Measurements from ENCODE around the gene CAPZA1. TPM values are rescaled to one million over a fixed set of nuclear protein-coding genes. Genes with fewer than 3 reads are reported as not detected.
A peak's percentile ranks its signal among the peaks of the same experiment; 100 is the strongest.

CAPZA1 gene
- total RNA-seq, 2 experiments from 2014 or later: 166 to 179 TPM

DNA sequence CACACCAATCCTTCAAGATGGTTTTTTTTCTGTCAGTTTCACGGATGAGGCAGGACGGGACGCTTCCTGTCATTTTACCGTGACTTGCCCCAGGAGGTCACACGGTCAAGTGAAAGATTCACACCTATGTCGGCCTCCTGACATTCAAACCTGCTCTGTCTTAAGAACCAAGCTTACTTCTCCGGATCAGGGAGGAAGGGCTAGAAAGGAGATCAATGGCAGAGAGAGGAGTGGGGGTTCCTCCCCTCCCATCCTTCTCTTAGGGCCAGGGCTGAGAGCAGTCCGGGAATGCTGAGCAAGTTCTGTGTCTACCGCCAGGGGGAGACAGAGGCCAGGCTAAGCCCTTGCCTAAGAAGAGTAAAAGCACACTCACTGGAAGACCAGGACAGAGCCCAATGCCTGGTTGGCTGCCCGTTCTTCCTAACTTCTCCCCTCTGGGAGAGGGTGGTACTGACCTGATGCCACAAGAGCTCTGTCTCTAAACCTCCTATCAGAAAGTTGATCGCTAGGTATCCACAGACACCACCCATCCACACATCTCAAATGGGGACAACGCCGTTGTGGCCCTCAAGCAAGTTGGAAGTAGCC lies 96.6 kb downstream of the CAPZA1 start:
- H3K27me3 ChIP-seq (ENCODE audit: control insufficient read depth in 1 of 2, insufficient read depth in 2 of 2, low read length in 2 of 2): peaks cover 15 to 22% of the 10 kb centered on the region in 2 experiments
- H3K4me1 ChIP-seq (ENCODE audit: insufficient read depth, low read length): peaks cover 37% of the 10 kb centered on the region
- Mint-ChIP-seq H3K4me1 (ENCODE audit: low read depth) (peaks cover 24% of the 10 kb centered on the region), H3K27me3 (peaks cover 35% of the 10 kb centered on the region), H3K36me3 (ENCODE audit: low read depth) (no peaks in the 10 kb centered on the region), H3K27ac (peak overlapping the region; percentile 81), H3K4me3 (peak overlapping the region; percentile 89), H3K9me3 (no peaks in the 10 kb centered on the region)
- H3K9me3 ChIP-seq (ENCODE audit: control insufficient read depth in 1 of 2, insufficient read depth in 1 of 2, low read length in 2 of 2): peaks cover 0 to 5% of the 10 kb centered on the region in 2 experiments
- ChIA-PET POLR2A (interaction anchor here (3.3 to 3.6 kb wide), 4 partner anchors 13 to 356 kb away, joined by 19 to 46 read pairs (median 38); partner anchors contain the start of genes CAPZA1, LRIG2, MOV10 and ST7L), CTCF (interaction anchor here (0.9 to 4.0 kb wide), 8 partner anchors 11 to 357 kb away, joined by 3 to 23 read pairs (median 6); partner anchors contain the start of genes LRIG2 and MOV10)
- H3K36me3 ChIP-seq (ENCODE audit: insufficient read depth, low read length): no peaks in the 10 kb centered on the region
- ATAC-seq (ENCODE audit: poor library complexity) (peak; percentile 33), DNase-seq (peak; percentile 65 to 91 (median 73))
- TF ChIP-seq, protein P1, sequence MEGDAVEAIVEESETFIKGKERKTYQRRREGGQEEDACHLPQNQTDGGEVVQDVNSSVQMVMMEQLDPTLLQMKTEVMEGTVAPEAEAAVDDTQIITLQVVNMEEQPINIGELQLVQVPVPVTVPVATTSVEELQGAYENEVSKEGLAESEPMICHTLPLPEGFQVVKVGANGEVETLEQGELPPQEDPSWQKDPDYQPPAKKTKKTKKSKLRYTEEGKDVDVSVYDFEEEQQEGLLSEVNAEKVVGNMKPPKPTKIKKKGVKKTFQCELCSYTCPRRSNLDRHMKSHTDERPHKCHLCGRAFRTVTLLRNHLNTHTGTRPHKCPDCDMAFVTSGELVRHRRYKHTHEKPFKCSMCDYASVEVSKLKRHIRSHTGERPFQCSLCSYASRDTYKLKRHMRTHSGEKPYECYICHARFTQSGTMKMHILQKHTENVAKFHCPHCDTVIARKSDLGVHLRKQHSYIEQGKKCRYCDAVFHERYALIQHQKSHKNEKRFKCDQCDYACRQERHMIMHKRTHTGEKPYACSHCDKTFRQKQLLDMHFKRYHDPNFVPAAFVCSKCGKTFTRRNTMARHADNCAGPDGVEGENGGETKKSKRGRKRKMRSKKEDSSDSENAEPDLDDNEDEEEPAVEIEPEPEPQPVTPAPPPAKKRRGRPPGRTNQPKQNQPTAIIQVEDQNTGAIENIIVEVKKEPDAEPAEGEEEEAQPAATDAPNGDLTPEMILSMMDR (IDR thresholded peaks at IDR 0.05): peak; percentile 95
- intact Hi-C loops (cut with DNase I, micrococcal nuclease): loop anchor here (1.0 to 10.0 kb wide), 11 partner anchors 88 to 1099 kb away; partner anchors contain the start of genes LRIG2 (in 2 of the 2), CAPZA1 (in 1 of the 2), RSBN1 (in 1 of the 2) and SLC16A1 (in 1 of the 2)
- H3K27ac ChIP-seq (ENCODE audit: low read depth in 1 of 2, low read length in 2 of 2): no peak overlapping the region
- peak overlapping the region; percentile 69 for H3K4me3 ChIP-seq (ENCODE audit: low read length)

- no peak overlapping the region for H3K27ac Mint-ChIP-seq
Measured at GRCh38 chr1:112717263-112717873, 97.7 kb downstream of the CAPZA1 start.

More at GRCh38 chr1:112717263-112717873, 97.7 kb downstream of the CAPZA1 start:
- no peak overlapping the region for H3K4me3 Mint-ChIP-seq
- intact Hi-C loops (cut with DNase I, micrococcal nuclease): loop anchor here (1.0 to 10.0 kb wide), 11 partner anchors 87 to 1097 kb away; partner anchors contain the start of genes LRIG2 (in 2 of the 2), CAPZA1 (in 1 of the 2), RSBN1 (in 1 of the 2) and SLC16A1 (in 1 of the 2)
- POLR2A ChIA-PET: interaction anchor here (3.3 kb wide), 1 partner anchor 355 kb away, joined by 19 read pairs; the partner anchor contains the start of gene LRIG2
- H3K27me3 Mint-ChIP-seq: peaks cover 43% of the 10 kb centered on the region
- Histone ChIP-seq H3K27ac (ENCODE audit: low read depth in 1 of 2, low read length in 2 of 2) (no peak overlapping the region), H3K27me3 (ENCODE audit: control insufficient read depth in 1 of 2, insufficient read depth in 2 of 2, low read length in 2 of 2) (peaks cover 15 to 22% of the 10 kb centered on the region in 2 experiments), H3K4me1 (ENCODE audit: insufficient read depth, low read length) (peaks cover 40% of the 10 kb centered on the region), H3K4me3 (ENCODE audit: low read length) (no peak overlapping the region), H3K9me3 (ENCODE audit: control insufficient read depth in 1 of 2, insufficient read depth in 1 of 2, low read length in 2 of 2) (peaks cover 0 to 5% of the 10 kb centered on the region in 2 experiments), H3K36me3 (ENCODE audit: insufficient read depth, low read length) (no peaks in the 10 kb centered on the region)
- no peaks in the 10 kb centered on the region for H3K36me3 Mint-ChIP-seq (ENCODE audit: low read depth)
- TF ChIP-seq, protein P1 (IDR thresholded peaks at IDR 0.05): no peak
- CTCF ChIA-PET: interaction anchor here (1.5 to 4.0 kb wide), 2 partner anchors 87 to 355 kb away, joined by 3 to 23 read pairs; partner anchors contain the start of gene LRIG2
- DNase-seq: peak in 1 of 14 experiments; percentile 15
- peaks cover 29% of the 10 kb centered on the region for H3K4me1 Mint-ChIP-seq (ENCODE audit: low read depth)
- no peaks in the 10 kb centered on the region for H3K9me3 Mint-ChIP-seq
- ATAC-seq (ENCODE audit: poor library complexity): no peak
